Breast epithelium (tissue), 4 donors: ENCODE measurements around the gene SF3B5. TPM values are rescaled to one million over a fixed set of nuclear protein-coding genes. Genes with fewer than 3 reads are reported as not detected.
"Not testable (repeated sequence)": the region's sequence is repeated elsewhere in the genome, so short reads cannot be mapped to it uniquely, and the experiment has no call there.

Source experiments
- DNase-seq, 2 donors: peaks; one replicate each; pipeline ENCODE4 v3.0.0-alpha.2; 2019; ENCODE audit warnings: low spot score in 2 of 2
- H3K27ac ChIP-seq, 2 donors: fragments of 200-600 bp; sonication (generic) in 1 of 2; one replicate each; pipeline ENCODE4 v1.5.1; 2016 to 2019; ENCODE audit warnings: mild to moderate bottlenecking in 1 of 2
- H3K27me3 ChIP-seq, 2 donors: fragments of 200-600 bp; sonication (generic) in 1 of 2; one replicate each; pipeline versions ENCODE4 v1.5.1 to v1.6.0; 2017 to 2019; ENCODE audit warnings: control low read depth in 1 of 2, mild to moderate bottlenecking in 1 of 2
- H3K36me3 ChIP-seq: fragments of 200-600 bp; one replicate; pipeline ENCODE4 v1.5.1; 2019
- H3K4me1 ChIP-seq, 2 donors: fragments of 200-600 bp; sonication (generic); one replicate each; pipeline ENCODE4 v1.5.1; 2016 to 2019; ENCODE audit warnings: control low read depth in 1 of 2
- H3K4me3 ChIP-seq, 3 donors: fragments of 200-600 bp; sonication (generic); 1 replicate in 2 of 3; 2 replicates in 1 of 3; pipeline ENCODE4 v1.5.1; 2016 to 2019; ENCODE audit warnings: mild to moderate bottlenecking in 3 of 3, moderate library complexity in 2 of 3
- H3K9me3 ChIP-seq, 2 donors: fragments of 200-600 bp; sonication (generic) in 1 of 2; one replicate each; pipeline ENCODE4 v1.5.1; 2016 to 2019; ENCODE audit warnings: control low read depth in 1 of 2
- POLR2A ChIP-seq: fragments of 450-650 bp; IDR thresholded peaks from one replicate; pipeline ENCODE4 v1.6.1; 2016; ENCODE audit warnings: antibody characterized with exemption, mild to moderate bottlenecking, moderate library complexity
- POLR2AphosphoS5 ChIP-seq, 3 donors: sonication (generic); formaldehyde crosslinking; IDR thresholded peaks; one replicate each; pipeline ENCODE4 v1.6.1; 2017; ENCODE audit warnings: antibody characterized with exemption in 3 of 3
- intact Hi-C: fragments of 100-400 bp; cut with DNase I; formaldehyde crosslinking; loops from one replicate; pipeline ENCODE4 v1.15.1; 2023; ENCODE audit warnings: low total_unique reads
- total RNA-seq, 3 donors: library from RNA; depleted of rRNA; stranded (reverse); fragments of >200 nt; gene quantifications; one replicate each; pipeline ENCODE4 v1.1.0, GENCODE V29; 2016
- TF ChIP-seq, protein P1 (sequence below), 3 donors: fragments of 450-650 bp; IDR thresholded peaks; one replicate each; pipeline ENCODE4 v1.5.1; 2016 to 2017; ENCODE audit warnings: antibody characterized with exemption in 3 of 3, mild to moderate bottlenecking in 3 of 3, moderate library complexity in 3 of 3

The SF3B5 gene
- total RNA-seq, 3 donors from 2014 or later, result 122 to 176 (median 155) TPM

DNA sequence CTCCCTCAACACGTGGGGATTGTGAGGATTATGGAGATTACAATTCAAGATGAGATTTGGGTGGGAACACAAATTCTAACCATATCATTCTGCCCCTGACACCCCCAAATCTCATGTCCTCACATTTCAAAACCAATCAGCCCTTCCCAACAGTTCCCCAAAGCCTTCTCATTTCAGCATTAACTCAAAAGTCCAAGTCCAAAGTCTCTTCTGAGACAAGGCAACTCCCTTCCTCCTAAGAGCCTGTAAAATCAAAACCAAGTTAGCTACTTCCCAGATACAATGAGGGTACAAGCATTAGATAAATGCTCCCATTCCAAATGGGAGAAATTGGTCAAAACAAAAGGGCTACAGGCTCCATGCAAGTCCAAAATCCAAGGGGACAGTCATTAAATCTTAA is 47.7 kb downstream of the SF3B5 start:
- H3K4me1 ChIP-seq, result no peaks in the 10 kb centered on the region
- DNase-seq, result no peak
- no peak overlapping the region for H3K27ac ChIP-seq
- H3K27me3 ChIP-seq, result no peaks in the 10 kb centered on the region
- H3K4me3 ChIP-seq, result no peak overlapping the region
- peaks cover 0 to 3% of the 10 kb centered on the region in 2 donors for H3K9me3 ChIP-seq
- no peaks in the 10 kb centered on the region for H3K36me3 ChIP-seq
- TF ChIP-seq, protein P1, sequence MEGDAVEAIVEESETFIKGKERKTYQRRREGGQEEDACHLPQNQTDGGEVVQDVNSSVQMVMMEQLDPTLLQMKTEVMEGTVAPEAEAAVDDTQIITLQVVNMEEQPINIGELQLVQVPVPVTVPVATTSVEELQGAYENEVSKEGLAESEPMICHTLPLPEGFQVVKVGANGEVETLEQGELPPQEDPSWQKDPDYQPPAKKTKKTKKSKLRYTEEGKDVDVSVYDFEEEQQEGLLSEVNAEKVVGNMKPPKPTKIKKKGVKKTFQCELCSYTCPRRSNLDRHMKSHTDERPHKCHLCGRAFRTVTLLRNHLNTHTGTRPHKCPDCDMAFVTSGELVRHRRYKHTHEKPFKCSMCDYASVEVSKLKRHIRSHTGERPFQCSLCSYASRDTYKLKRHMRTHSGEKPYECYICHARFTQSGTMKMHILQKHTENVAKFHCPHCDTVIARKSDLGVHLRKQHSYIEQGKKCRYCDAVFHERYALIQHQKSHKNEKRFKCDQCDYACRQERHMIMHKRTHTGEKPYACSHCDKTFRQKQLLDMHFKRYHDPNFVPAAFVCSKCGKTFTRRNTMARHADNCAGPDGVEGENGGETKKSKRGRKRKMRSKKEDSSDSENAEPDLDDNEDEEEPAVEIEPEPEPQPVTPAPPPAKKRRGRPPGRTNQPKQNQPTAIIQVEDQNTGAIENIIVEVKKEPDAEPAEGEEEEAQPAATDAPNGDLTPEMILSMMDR (IDR thresholded peaks at IDR 0.05), result no peak
- TF ChIP-seq POLR2AphosphoS5 (IDR thresholded peaks at IDR 0.05) (no peak), POLR2A (no peak)
- intact Hi-C loops, result no loop called here

DNA sequence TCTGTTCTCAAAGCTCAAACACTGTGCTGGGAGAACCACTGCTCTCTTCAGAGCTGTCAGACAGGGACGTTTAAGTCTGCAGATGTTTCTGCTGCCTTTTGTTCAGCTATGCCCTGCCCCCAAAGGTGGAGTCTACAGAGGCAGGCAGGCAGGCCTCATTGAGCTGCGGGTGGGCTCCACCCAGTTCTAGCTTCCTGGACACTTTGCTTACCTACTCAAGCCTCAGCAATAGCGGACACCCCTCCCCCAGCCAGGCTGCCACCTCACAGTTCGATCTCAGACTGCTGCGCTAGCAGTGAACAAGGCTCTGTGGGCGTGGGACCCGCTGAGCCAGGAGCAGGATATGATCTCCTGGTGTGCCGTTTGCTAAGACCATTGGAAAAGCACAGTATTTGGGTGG is 48.7 kb downstream of the SF3B5 start:
- H3K27ac ChIP-seq, H3K36me3 ChIP-seq, DNase-seq, H3K4me3 ChIP-seq, H3K9me3 ChIP-seq, H3K27me3 ChIP-seq, H3K4me1 ChIP-seq, intact Hi-C loops: not testable (repeated sequence)

DNA sequence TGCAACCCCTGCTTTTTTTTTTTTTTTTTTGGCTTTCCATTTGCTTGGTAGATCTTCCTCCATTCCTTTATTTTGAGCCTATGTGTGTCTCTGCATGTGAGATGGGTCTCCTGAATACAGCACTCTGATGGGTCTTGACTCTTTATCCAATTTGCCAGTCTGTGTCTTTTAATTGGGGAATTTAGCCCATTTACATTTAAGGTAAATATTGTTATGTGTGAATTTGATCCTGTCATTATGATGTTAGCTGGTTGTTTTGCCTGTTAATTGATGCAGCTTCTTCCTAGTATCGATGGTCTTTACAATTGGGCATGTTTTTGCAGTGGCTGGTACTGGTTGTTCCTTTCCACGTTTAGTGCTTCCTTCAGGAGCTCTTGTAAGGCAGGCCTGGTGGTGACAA is 50.4 kb downstream of the SF3B5 start:
- not testable (repeated sequence) for H3K27me3 ChIP-seq

More for the DNA sequence above, 50.4 kb downstream of the SF3B5 start:
- H3K9me3 ChIP-seq, H3K4me3 ChIP-seq, H3K27ac ChIP-seq, DNase-seq, intact Hi-C loops, H3K4me1 ChIP-seq, H3K36me3 ChIP-seq: not testable (repeated sequence)

Other genes starting within 250 kb of the SF3B5 start
- gene ZC2HC1B, start 231.1 kb downstream of the SF3B5 start, total RNA-seq, result not detected
- gene PLAGL1, start 87.3 kb downstream of the SF3B5 start, total RNA-seq, result 10 to 100 TPM; 17.8 to 22.9 (median 21.4) TPM
- gene STX11, start 54.9 kb upstream of the SF3B5 start, total RNA-seq, result 10 to 100 TPM; 20.0 to 46.4 (median 22.8) TPM
- 100 to 1,000 TPM; 204 to 397 (median 263) TPM for gene UTRN, start 189.8 kb upstream of the SF3B5 start, total RNA-seq